Fibroblast of pulmonary artery (primary cell): ENCODE measurements around the gene SAMM50.
A peak's percentile ranks its signal among the peaks of the same experiment; 100 is the strongest.

Experiments
- DNase-seq: peaks from one replicate; pipeline ENCODE4 v3.0.0-alpha.2; 2010; ENCODE audit warnings: low read depth
- H3K4me3 ChIP-seq: replicated peaks from 2 replicates; pipeline ENCODE4 v1.5.1; 2011; ENCODE audit warnings: low read depth, mild to moderate bottlenecking, control low read depth, low read length, moderate library complexity
- CTCF ChIP-seq: IDR thresholded peaks from 2 replicates; pipeline ENCODE4 v1.5.1; 2011; ENCODE audit warnings: mild to moderate bottlenecking, control low read depth, low read length, inconsistent platforms; ENCODE audit errors: missing control alignments

The SAMM50 gene

DNA sequence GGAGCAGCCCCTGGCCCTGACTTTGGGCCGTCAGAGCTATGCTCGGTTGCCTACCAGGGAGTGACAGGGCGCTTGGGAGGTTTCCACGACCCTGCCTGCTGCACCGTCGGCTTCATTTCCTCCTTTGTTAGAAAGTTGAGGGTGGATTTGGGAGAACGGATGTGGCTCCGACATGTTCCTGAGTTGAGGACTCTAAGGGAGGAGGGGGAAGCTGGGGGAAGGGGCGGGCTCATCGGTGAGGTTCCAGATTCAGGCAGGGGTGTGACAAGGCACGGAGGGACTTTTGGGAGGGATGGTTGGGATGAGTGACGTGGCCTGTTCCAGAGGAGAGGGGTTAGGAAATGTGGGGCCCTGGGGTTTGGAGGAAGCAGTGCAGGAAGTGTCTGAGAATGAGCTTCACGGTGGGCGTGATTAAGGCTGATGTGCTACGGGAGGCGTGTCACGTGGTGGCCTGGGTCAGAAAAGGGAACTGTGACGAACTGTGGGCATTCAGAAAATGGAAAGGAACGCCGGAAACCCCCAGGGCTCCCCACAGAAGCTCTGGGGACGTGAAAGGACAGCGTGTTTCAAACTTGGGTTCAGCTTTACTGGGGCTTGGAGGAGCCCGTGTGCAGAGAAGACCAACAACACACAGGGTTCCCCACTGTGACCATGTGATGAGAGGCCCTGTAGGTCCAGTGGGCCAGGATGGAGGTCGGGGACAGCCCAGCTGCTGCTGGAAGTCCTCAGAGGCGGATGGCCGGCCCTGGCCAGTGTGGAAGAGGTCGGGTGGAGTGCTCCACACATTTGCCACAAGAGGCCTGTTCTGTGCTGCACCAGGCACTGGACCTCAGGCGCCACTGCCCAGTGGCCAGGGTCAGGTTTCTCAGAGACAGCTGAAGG, 71.6 kb downstream of the SAMM50 start:
- no peak for TF ChIP-seq CTCF
- H3K4me3 ChIP-seq = no peak overlapping the region
- peak; percentile 62 for DNase-seq

GRCh38 chr22:44028091-44028490, 72.8 kb downstream of the SAMM50 start:
- no peak overlapping the region for H3K4me3 ChIP-seq
- DNase-seq = no peak
- TF ChIP-seq CTCF = no peak

DNA sequence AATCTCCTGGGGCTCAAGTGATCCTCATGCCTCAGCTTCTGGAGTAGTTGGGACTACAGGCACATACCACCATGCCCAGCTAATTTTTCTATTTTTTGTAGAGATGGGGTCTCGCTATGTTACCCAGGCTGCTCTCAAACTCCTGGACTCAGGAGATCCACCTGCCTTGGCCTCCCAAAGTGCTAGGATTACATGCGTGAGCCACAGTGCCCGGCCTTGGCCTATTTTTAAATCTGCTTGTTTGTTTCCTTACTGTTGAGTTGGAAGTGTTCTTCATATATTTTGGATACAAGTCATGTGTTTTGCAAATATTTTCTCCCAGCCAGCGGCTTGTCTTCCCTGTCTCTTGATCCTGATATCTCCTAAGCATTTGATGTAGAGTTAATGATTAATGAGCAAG, 73.8 kb downstream of the SAMM50 start:
- no peak overlapping the region for H3K4me3 ChIP-seq
- TF ChIP-seq CTCF = no peak
- DNase-seq = no peak

DNA sequence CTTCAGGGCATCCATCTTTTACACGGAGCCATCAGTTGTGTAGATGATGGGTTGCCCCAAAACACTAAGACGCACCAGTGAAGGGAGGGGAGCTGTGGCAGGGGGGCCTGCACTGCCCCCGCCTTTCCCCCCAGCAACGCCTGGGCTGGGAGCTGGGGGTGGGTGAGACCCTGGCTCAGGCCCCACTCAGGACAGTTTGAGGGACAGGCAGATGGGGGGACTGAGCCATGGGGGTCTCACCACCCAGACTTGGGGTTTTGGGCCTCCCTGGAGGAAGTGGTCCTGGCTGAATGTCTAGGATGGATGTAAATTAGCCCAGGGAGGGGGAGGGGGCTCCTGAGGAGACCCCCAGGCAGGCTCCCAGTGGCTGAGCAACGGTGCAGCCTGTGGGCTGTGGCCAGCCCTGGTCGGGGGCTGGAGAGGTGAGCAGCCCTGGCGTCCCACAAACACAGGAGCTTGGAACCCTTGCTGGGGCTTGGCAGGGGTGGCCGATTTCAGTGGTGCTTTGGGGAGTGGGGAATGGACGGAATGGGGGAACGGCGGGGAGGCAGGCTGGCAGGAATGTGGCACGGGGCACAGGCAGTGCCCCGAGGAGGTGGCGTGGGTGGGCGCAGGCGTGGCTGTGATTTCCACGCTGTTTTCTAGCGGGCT, 74.9 kb downstream of the SAMM50 start:
- no peak overlapping the region for H3K4me3 ChIP-seq
- no peak for TF ChIP-seq CTCF
- DNase-seq = no peak

DNA sequence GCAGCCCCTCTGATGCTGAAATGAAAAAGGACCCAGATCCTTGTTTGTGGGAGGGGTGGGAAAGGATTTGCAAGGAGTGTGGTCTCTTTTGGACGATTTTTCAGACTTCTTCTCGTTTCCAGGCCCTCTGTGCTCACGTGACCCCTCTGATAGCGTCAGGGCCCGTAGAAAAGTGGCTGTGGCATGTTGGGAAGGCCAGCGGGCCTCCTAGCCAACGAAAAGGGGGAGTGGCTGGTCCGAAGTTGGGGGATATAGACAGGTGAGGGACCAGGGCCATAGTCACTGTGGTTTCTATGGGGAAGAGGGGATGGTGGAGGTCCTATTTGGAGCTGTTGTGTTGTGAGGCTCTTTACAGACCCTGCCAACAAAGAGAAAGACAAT, 75.5 kb downstream of the SAMM50 start:
- no peak overlapping the region for H3K4me3 ChIP-seq
- no peak for TF ChIP-seq CTCF
- DNase-seq = no peak

DNA sequence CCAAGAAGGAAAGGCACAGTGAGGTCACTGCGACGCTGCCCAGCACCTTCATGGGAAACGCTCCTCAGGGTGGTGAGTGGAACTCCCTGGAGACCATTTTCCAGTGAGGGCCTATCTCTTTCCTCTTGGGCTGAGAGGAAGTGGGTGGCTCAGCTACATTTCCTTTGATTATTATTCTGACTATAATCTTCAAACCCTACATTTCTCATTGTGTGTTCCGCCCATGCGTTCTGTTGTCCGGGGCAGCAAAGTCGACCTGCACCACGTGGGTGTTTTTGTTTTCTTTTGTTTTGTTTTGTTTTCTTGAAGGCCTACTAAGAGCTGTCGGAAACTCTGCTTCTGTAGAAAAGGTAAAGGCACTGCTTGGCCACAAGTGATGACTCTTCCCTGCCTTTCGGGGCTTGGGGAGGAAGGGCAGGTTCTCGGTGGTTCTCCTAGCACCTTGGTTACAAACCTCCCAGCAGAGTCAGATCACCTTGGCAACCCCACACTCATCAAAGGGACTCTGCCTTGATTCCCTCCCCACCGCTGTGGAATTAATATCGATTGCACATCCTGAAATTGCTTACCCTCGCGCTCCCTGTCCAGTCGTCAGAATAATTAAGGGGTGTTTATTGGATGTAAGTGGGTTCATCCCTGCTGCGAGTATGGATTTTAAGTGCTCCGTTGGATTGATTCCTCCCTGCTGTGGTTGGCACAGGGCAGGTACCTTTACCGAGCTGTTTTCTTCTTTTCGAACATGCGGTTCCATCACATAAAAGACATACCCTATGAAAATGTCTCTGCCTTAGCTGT, 76.1 kb downstream of the SAMM50 start:
- DNase-seq = peak; percentile 69
- no peak for TF ChIP-seq CTCF
- no peak overlapping the region for H3K4me3 ChIP-seq
